ENCODE data around the gene TRIML1.

DNA sequence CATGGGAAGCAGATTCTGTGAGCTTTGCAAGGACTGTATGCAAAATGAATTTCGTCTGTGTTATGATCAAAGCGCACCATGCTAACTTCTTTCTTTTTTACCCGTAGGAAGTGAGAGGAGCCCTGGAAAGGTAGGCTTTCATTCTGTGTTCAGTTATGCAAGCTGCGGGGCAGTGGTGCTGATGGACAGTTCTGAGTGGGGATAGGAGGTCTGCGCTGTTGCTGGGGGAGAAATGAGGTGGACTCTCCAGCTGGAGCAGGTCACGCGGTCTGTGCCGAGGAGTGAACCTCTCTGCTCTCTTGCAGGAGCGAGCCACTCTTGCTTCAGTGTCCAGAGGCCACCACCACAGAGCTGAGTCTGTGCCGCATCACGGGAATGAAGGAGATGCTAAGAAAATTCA is 4.5 kb downstream of the TRIML1 start:
- TF ChIP-seq CTCF (conservative IDR thresholded peaks at IDR 0.05; ENCODE audit: low read depth, low read length) (no peak), EZH2 (IDR thresholded peaks at IDR 0.05; ENCODE audit: low read length, unreplicated experiment) (no peak)
